ENCODE data around the gene CDH2. TPM values are rescaled to one million over a fixed set of nuclear protein-coding genes. Genes with fewer than 3 reads are reported as not detected.

Gene CDH2
- polyA plus RNA-seq, 1 donor from 2014 or later: not detected

- H3K36me3 Mint-ChIP-seq: no peaks in the 10 kb centered on the region
- peaks cover 0 to 2% (median 0%) of the 10 kb centered on the region in 3 donors for H3K9me3 Mint-ChIP-seq
- H3K4me1 Mint-ChIP-seq: peaks cover 0 to 9% (median 4%) of the 10 kb centered on the region in 3 donors
- H3K4me3 Mint-ChIP-seq: peak overlapping the region in 1 of 4 donors; percentile 77
- H3K27ac Mint-ChIP-seq: no peak overlapping the region
- peaks cover 37% of the 10 kb centered on the region for H3K27me3 Mint-ChIP-seq
These were observed 1.1 kb upstream of the CDH2 start for GRCh38 chr18:28177828-28178635.

- peaks cover 0 to 9% (median 4%) of the 10 kb centered on the region in 3 donors for H3K4me1 Mint-ChIP-seq
- H3K9me3 Mint-ChIP-seq: peaks cover 0 to 2% (median 0%) of the 10 kb centered on the region in 3 donors
- H3K27me3 Mint-ChIP-seq: peaks cover 37% of the 10 kb centered on the region
- H3K4me3 Mint-ChIP-seq: peak overlapping the region in 1 of 4 donors; percentile 68
- H3K36me3 Mint-ChIP-seq: no peaks in the 10 kb centered on the region
- no peak overlapping the region for H3K27ac Mint-ChIP-seq
These were observed 307 bp downstream of the CDH2 start for GRCh38 chr18:28176698-28176947.

- H3K9me3 Mint-ChIP-seq: peaks cover 0 to 2% (median 0%) of the 10 kb centered on the region in 3 donors
- peak overlapping the region in 1 of 3 donors; percentile 78 for H3K27ac Mint-ChIP-seq
- H3K4me1 Mint-ChIP-seq: peaks cover 0 to 9% (median 4%) of the 10 kb centered on the region in 3 donors
- peaks cover 37% of the 10 kb centered on the region for H3K27me3 Mint-ChIP-seq
- peak overlapping the region in 3 of 4 donors; percentile 12 to 83 (median 68) for H3K4me3 Mint-ChIP-seq
- no peaks in the 10 kb centered on the region for H3K36me3 Mint-ChIP-seq
These were observed 816 bp downstream of the CDH2 start for GRCh38 chr18:28175930-28176697.

- Mint-ChIP-seq H3K4me1 (peaks cover 0 to 9% (median 4%) of the 10 kb centered on the region in 3 donors), H3K9me3 (peaks cover 0 to 2% (median 0%) of the 10 kb centered on the region in 3 donors), H3K4me3 (peak overlapping the region in 1 of 4 donors; percentile 63), H3K27ac (no peak overlapping the region), H3K27me3 (peaks cover 34% of the 10 kb centered on the region), H3K36me3 (no peaks in the 10 kb centered on the region)
These were observed 1.6 kb downstream of the CDH2 start for GRCh38 chr18:28175150-28175929.

GRCh38 chr18:28174181-28174905 is 2.6 kb downstream of the CDH2 start:
- no peak overlapping the region for H3K4me3 Mint-ChIP-seq
- peaks cover 31% of the 10 kb centered on the region for H3K27me3 Mint-ChIP-seq
- H3K4me1 Mint-ChIP-seq: peaks cover 0 to 9% (median 4%) of the 10 kb centered on the region in 3 donors
- no peak overlapping the region for H3K27ac Mint-ChIP-seq
- H3K36me3 Mint-ChIP-seq: no peaks in the 10 kb centered on the region
- peaks cover 0 to 2% (median 0%) of the 10 kb centered on the region in 3 donors for H3K9me3 Mint-ChIP-seq

- H3K4me3 Mint-ChIP-seq: no peak overlapping the region
- H3K4me1 Mint-ChIP-seq: peaks cover 0 to 5% (median 2%) of the 10 kb centered on the region in 3 donors
- H3K36me3 Mint-ChIP-seq: no peaks in the 10 kb centered on the region
- H3K27ac Mint-ChIP-seq: no peak overlapping the region
- peaks cover 19% of the 10 kb centered on the region for H3K27me3 Mint-ChIP-seq
- H3K9me3 Mint-ChIP-seq: peaks cover 0 to 2% (median 0%) of the 10 kb centered on the region in 3 donors
These were observed 5.1 kb downstream of the CDH2 start for GRCh38 chr18:28171837-28172236.

- Mint-ChIP-seq H3K27ac (no peak overlapping the region), H3K4me3 (no peak overlapping the region), H3K36me3 (no peaks in the 10 kb centered on the region), H3K9me3 (peaks cover 0 to 2% (median 0%) of the 10 kb centered on the region in 3 donors), H3K4me1 (no peaks in the 10 kb centered on the region), H3K27me3 (no peaks in the 10 kb centered on the region)
These were observed 8.2 kb downstream of the CDH2 start for GRCh38 chr18:28168725-28169124.

- Mint-ChIP-seq H3K27me3 (no peaks in the 10 kb centered on the region), H3K36me3 (no peaks in the 10 kb centered on the region), H3K4me1 (no peaks in the 10 kb centered on the region), H3K27ac (no peak overlapping the region), H3K4me3 (no peak overlapping the region), H3K9me3 (no peaks in the 10 kb centered on the region)
These were observed 9.0 kb downstream of the CDH2 start for GRCh38 chr18:28167835-28168349.

GRCh38 chr18:28164771-28165483 is 12.0 kb downstream of the CDH2 start:
- Mint-ChIP-seq H3K27ac (no peak overlapping the region), H3K4me1 (no peaks in the 10 kb centered on the region), H3K9me3 (peaks cover 0 to 3% (median 0%) of the 10 kb centered on the region in 3 donors), H3K27me3 (no peaks in the 10 kb centered on the region), H3K4me3 (peak overlapping the region in 1 of 4 donors; percentile 36), H3K36me3 (no peaks in the 10 kb centered on the region)

- Mint-ChIP-seq H3K4me3 (no peak overlapping the region), H3K4me1 (no peaks in the 10 kb centered on the region), H3K9me3 (peaks cover 0 to 3% (median 0%) of the 10 kb centered on the region in 3 donors), H3K36me3 (no peaks in the 10 kb centered on the region), H3K27me3 (no peaks in the 10 kb centered on the region), H3K27ac (no peak overlapping the region)
These were observed 13.6 kb downstream of the CDH2 start for GRCh38 chr18:28163201-28163775.

GRCh38 chr18:28161608-28162599 is 15.0 kb downstream of the CDH2 start:
- Mint-ChIP-seq H3K4me3 (no peak overlapping the region), H3K27ac (no peak overlapping the region), H3K9me3 (peaks cover 0 to 3% (median 0%) of the 10 kb centered on the region in 3 donors), H3K27me3 (no peaks in the 10 kb centered on the region), H3K4me1 (no peaks in the 10 kb centered on the region), H3K36me3 (no peaks in the 10 kb centered on the region)

- Mint-ChIP-seq H3K9me3 (peaks cover 0 to 3% (median 3%) of the 10 kb centered on the region in 3 donors), H3K4me3 (no peak overlapping the region), H3K27ac (no peak overlapping the region), H3K36me3 (no peaks in the 10 kb centered on the region), H3K4me1 (no peaks in the 10 kb centered on the region), H3K27me3 (no peaks in the 10 kb centered on the region)
These were observed 17.9 kb downstream of the CDH2 start for GRCh38 chr18:28159055-28159454.

Data from IgD-negative memory B cell (primary cell).